GM21786 (cell line): Measurements from ENCODE around the gene ZNF827.

Experiments
- ATAC-seq: cut with Tn5 transposase; IDR thresholded peaks from one replicate; pipeline ENCODE4 v1.9.1; 2021; ENCODE audit not compliant: unreplicated experiment

ZNF827 gene

DNA sequence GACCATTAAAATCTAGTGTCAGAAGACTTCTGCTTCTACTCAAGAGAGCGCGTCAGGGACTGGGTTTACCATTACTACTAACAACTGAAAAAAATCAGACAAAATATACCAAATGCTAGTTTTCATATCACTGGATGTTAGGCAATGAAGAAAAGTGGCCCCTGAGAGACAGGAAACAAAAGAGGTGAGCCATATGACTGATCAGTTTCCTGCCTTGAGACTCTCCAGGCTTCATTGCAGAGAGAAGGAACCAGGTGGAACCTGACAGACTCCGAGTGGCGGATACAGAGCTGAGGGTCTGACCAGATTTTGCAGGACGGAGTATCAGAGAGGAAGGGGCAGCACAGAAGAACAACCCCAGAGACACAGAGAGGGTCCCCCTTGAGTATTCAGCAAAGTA, 172.3 kb downstream of the ZNF827 start:
- ATAC-seq = no peak

DNA sequence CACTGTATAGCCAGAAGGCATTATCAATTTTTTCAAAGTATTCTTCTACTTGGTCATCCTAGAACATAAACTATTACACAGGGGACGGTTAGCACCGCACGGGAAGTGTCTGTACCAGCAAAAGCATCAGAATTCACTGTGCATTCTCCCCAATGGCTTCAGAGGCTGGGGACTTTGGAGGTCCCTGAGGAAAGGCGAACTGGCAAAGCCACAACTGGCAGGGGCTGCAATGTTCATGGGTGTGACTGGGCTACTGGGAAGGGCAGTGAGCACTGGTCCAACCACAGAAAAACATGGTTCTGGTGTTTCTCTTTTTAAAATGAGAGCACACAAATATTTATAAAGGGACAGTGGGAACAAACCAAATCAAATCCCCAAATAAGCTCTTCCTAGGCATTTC, 175.2 kb downstream of the ZNF827 start:
- no peak for ATAC-seq

DNA sequence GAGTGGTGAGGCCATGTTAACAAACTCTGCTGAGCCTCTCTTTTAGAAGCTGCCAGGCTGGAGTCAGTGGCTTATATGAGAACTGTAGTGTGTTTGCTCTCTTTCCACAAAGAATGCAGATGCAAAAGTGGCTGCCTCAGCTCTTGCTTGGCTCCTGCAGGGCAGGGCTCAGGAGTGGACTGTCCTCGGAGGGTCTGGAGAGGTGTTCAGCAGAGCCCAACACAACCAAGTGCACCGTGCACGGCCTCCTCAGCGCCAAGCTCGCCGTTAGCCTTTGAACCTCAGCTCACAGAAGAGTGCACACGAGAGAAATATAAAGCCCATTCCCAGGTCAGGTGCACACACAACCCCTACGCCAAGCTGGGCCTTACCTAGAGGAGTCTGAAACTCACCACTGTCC, 175.9 kb downstream of the ZNF827 start:
- ATAC-seq = no peak

DNA sequence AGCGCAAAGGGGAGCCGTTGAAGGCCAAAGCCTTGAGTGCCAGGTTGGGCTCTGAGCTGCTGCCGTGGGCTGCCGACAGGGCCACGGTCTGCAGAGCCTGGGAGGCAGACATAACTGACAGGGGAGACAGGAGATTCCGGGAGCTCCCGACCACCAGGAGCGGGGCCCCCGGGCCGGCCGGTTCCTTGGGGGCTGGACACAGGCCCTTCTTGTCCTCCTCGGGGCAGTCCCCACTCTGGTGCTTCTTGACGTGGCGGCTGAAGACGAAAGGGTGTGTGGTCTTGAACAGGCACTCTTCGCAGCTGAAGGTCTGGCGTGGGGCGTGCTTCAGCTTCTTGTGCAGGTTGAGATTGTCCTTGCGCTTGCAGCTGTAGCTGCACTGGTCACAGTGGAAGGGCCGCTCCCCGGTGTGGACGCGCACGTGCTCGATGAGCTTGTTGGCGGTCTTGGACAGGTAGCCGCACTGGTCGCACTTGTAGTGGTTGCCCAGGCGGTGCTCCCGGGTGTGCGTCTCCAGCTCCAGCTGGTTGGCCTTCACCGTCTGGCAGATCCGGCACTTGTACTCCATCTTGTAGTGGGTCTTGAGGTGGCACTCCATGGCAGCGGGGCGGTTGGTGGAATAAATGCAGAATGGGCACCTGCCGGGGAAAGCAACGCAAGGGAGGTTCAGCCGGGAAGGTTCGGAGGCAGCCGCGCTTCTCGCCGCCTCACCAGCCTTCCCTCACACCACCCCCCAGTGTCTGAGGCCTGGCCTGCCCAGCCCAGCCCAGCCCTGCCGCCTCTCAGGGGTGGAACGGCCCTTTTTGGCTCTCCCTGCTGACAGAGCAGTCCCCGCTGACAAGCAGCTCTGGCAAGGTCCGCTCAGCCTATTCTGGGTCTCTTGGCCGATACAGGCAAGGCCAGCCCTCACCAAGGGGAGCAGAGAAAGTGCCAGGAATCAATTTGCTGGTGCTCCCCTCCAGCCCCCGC, 177.4 kb downstream of the ZNF827 start:
- no peak for ATAC-seq

DNA sequence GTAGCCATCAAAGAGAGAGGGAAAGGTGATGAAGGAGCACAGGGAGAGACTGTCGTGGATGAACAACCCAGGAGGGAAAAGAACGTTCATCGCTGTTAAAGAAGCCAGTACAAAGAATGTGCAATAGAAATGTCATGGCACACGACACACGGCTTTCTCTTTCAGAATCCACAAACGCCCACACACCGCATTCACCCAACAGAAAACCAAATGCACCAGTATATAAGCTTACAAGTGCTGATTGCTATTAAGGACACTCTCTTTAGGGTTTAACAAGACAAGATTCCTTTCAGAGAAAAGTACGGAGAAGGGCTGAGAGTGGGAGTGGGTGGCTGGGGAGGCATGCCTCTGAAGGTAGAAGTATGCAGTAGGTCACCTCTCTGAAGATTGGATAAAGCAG, 178.4 kb downstream of the ZNF827 start:
- ATAC-seq = no peak

DNA sequence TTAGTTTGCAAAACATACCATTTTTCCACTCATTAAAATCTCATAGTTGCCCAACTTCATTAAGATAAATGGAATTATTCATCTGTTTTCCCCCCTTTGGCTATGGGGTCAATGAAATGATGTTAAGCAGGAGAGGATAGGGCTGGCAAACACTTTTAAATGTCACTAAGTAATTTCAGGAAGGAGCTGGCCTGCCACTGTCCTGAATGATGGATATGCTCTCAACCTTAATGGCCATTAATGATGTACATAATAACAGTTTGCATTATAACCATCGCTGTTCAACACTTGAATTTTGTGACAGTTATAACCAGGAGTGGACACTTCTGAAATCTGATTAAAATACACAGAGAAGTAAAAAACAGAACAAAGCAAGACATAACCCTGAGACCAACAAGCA, 181.4 kb downstream of the ZNF827 start:
- no peak for ATAC-seq

DNA sequence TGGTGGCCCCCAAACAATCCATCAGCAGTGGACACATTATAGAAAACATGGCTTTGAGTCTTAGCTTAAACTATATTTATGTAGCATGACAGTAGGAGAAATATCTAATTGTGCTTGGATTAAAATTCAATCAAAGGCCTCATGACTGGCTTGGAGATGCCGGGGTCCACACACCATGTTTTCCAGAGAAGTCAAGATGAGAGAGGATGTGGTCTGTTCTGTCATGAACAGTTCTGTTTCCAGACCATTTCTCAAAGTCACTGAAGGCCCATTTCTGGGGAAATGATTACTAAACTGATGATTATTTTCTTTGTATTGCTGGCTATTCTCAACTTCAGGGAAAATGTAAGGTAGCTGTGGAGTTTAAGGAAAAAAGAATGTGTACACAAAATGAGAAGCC, 182.4 kb downstream of the ZNF827 start:
- no peak for ATAC-seq

DNA sequence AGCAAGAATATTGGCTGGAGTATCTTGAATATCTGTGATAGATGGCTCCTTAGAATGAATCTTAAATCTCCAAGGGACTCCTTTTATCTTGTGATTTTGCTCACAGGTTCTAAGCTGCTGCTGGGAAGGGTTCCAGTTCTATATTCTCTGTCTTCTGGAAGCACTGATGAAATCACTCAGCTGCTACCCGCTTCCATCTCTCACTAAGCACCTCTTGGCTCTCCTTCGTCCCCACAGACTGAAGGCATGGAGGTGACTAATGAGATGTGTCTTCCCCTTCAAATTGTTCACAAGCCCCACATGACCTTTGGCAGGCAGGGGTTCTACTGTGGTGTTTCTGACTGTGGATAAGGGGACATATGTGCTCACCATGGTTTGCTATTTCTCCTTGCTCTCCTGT, 182.8 kb downstream of the ZNF827 start:
- no peak for ATAC-seq

DNA sequence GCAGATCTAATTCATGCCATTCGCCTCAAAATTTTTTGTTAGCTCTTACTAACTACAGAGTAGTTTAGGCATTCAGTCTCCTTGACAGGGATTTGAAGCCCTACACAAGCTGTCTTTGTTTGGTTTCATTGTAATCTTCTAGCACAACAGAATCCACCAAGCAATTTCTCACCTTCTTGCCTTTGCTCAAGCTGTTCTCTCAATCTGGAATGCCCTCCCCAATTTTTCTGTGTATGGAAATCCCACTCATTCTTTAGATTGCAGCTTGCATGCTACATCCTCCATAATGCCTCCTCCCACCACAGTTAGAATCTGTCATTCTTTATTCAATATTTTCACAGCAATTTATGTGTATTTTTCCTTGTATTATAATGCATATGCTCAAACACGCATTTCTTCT, 195.0 kb downstream of the ZNF827 start:
- no peak for ATAC-seq

DNA sequence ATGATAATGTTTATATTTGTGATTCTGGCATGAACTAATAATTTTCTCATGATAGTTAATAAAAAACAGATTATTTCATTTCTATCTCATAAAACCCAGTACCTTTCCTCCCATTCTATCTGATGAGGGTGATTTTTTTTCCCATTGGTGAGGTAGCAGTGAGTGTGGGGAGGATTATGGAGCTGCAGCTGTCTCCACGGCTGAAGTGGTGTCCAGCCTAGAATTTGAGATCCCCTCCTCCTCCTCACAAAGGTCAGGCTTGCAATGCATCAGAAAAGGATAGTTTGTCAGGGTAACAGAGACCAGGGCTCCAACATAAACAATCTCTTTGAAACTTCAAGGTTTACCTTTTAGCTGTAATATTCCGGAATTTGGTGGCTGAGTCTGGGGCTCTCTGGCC, 197.8 kb downstream of the ZNF827 start:
- no peak for ATAC-seq

DNA sequence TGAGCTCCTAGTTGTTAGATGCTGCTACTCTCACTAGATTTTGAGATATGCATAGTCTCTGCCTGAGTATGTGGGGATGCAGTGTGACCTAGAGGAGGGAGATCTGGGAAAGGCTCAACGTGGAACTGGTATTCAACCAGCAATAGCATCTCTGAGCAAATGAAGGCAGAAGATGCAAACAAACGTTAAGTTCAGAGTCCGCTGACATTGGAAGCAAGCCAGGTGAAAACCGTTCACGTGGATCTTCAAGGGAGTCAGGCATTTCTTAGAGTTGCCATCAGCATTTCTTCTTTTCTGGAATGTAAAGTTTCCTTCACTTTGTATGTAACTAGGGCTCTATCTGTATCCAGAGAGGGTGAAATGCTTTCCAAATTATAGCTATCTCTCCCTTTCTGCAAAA, 198.8 kb downstream of the ZNF827 start:
- no peak for ATAC-seq

DNA sequence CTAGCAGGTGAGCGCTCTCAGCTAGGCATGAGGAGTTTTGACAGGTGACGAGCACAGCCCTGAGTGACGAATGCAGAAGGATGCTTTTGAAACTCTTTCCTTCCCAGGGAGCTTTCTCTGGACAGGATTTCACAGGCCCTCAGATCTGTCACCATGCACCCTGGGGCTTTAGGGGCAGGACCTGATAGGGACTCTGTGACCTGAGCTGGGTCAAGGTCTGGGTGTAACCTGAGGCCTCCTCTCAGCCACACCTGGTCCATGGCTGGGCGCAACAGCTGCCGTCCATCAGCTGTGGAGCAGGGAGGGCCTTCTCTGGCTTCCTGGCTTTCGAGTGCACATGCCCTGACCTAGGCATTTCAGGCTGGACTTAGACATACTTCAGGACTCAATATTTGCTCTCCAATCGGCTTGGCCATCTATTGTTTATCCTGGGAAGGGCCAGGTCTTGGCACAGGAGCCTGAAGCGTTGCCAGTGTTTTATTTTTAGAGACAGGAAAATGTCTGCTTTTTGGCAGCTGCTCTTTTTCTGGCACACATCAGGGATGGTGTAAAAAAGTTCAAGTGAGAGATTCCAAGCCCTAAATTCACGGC, 202.3 kb downstream of the ZNF827 start:
- no peak for ATAC-seq

DNA sequence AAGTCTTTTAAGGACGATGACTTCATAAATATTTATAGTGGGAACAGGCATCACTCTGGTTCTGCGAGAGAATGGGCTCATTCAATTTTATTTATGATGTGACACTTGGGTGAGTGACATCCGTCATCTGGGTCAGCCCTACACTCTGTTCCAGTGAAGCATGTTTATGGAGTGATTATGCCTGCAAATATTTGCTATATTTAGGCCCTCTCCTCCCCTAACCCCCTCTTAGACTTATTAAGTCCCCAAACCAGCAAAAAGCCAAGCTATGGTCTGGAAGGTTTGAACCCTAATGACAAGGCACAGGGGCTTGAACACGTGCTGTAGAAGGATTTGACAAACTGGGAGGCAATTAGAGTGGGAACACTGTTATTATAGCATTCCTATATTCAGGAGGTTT, 202.8 kb downstream of the ZNF827 start:
- no peak for ATAC-seq

DNA sequence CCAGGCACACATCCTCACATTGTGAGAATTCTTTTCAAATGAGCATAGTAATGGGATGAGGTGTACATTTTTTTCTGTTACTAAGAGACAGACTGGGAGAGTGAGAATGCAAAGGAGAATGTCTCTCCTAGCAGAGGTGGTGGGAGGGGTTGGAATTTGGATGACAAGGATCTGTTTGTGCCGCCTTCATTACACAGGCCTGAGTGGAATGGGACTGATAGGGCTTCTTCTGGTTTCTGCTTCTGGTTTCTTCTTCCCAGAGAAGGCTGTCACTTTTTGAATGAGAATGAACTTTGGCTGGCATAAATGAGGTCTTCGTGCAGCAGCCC, 203.3 kb downstream of the ZNF827 start:
- ATAC-seq = no peak

DNA sequence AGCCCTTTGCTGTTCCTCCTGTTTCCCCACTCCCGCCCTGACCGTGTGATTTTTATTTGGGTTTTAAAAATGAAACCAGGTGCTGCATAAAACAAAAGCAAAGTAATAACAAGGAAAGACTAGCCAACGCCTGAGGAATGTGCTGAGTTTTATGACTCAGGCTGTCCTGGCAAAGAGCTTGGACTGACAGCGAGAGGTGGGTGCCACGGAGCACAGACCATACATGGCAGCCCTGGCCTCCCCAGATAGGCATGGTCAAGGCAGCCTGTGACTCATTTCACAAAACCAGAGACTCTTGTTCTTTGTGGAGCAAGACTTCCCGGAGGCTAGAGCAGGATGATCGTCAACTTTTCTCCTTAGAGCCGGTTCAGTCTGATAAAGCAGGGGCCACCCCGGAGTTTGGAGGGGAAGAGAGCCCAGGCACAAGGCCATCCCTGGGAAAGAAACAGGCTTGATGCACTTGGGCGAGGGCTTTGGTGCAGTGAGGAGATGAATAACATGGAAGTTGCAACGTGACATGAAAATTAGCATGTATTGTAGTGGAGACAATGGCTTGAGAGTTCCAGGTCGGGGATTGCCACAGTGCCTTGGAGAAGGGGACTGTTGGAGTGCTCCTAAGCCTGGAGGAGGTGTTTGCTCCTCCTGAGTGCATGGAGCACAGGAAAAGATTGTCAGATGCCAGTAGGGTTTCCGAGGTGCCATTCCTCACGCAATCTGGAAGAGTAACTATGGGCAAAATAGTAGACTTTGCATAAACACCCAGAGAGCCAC, 203.9 kb downstream of the ZNF827 start:
- no peak for ATAC-seq

DNA sequence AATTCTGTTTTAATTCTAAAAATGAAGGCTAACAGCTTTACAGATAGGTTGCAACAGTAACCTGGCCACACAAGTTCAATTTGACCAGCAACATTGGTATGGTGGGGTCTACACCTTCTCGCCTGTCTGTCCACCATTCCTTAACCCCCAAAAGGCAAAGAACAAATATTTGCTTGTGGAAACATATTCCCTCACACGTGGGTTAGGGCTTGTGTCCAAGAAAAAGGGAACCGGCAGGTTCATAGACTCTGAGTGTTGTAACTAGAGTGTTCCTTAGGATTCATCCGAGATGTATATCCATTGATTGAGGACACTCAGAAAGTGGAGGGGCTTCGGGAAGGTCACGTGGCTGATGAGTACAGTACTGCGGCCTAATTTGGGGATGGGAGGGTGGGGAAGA, 204.6 kb downstream of the ZNF827 start:
- no peak for ATAC-seq

DNA sequence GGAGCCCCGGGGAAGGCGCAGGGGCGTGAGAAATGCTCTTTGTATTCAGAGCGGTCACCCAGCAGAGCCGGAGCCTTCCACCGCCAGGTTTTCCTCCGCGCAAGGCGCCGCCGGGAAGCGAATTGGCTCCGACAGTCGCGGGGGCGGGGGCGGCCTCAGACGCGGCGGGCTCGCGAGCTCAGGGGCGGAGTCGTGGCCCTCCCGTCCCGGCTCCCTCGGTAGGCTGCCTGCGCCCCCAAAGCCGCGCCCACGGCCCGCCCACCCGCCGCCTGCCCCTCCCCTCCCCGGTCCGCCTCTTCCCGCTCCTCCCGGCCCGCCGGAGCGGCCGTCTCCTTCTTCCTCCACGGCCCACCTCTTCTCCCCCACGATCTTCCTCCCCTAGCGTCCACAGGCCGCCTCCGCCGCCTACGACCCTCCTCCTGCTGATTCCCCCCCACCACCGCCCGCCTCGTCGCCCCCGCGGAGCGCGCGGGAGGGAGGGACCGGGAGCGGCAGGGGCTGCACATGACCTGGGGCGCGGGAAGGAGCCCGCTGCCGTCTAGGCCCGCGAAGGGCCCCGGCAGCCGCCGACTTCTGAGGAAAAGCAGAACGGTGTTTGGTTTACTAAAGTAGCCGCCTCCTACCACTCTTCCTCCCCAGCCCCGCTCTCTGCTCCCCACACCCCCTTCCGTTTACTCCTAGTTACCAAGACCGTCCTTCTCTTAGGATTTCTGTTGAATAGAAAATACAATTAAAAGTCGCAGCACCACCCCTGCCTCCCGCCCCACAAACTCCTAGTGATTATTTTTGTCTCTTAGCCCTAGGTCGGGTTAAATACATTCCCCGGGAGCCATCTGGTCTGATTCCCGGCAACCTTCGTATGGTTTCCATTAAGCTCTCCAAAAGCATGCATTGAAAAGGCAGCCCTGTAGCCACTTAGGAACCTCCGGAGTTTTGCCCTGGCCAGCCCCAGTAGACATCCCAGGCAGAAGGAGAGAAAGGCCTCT, 205.4 kb downstream of the ZNF827 start:
- ATAC-seq = peak; percentile 82

DNA sequence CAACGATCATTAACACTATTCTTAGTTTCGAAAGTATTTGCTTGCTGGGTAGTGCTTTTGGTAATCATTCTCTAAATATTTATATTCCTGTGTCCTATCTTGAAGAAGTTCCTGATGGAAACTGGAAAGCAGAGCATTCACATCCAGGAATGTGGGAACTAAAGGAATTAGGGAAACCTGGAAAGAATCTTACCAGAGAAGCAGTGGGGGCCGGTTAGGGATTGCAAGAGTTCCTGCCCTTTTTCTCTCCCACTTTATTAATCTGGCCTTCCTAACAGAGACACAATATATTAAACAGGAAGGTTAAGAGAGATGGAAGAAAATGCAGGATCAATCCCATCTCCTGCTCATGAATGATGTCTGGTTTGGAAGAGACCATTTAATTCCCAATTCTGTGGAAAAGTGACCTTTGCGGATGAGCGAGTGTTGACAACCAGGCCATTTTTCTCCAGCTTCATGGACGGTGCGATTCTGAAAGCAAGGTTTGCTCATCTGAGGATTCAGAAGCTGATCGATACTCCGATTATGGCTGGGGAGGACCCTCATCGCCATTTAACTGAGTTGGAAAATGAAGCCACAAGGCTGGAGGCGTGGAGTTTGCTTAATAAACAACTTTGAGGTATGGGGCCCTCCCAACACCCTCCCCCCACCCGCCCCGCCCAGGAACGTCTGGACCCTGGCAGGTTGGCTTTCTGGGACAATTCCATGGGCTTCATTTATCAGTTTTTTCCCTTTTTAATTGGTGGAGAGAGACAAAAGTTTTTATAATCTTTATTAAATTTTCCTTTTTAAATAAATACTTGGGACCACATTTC, 206.4 kb downstream of the ZNF827 start:
- ATAC-seq = no peak

DNA sequence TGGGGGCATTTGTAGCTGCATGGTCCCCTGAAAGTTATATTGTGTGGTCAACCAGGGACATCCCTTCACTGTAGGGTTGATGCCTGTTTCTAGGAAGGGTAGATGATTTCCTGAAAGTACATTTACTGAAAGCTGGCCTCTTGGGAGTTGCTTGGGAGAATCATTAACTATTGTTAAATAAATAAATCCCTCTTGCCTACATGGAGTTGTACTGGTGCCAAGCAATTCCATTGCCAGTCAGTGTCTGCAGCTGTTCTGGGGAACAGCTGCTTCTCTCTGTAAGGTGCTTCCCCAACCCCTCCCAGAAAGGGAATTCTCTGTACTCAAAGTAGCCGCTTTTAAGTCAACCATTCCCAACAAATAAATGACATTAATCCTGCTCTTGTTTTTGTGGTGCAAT, 207.6 kb downstream of the ZNF827 start:
- no peak for ATAC-seq

DNA sequence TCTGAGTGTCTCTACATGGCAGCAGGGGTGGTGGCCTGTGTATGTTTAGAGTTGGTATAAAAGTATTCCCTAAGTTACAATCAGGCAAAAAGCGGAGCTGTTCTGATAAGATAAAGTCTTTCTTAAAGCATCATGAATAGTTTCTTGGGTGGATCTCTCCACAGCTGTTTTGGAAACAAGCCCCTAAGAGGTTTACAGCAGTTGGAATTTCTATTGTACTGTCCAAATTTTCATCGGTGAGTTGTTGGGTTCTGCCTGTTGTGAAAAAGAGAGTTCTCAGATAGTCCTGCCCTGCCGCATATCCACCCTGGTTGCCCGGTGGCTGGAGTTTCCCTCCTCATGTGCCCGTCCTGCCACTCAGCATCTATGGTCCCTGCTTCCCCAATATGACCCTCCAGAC, 208.6 kb downstream of the ZNF827 start:
- ATAC-seq = no peak
